H1 (cell line): ENCODE data around the gene OR2AE1. TPM values are rescaled to one million over a fixed set of nuclear protein-coding genes. Genes with fewer than 3 reads are reported as not detected.
"Not testable (repeated sequence)": the region's sequence is repeated elsewhere in the genome, so short reads cannot be mapped to it uniquely, and the experiment has no call there.

Experiments used
- CTCF ChIA-PET: fragments of 300-600 bp; sonication (Branson Sonifier 250); formaldehyde crosslinking; loops from one replicate; lab custom pipeline; 2021; ENCODE audit not compliant: partially characterized antibody; lab: Charles Lee
- POLR2A ChIA-PET: fragments of 300-600 bp; sonication (Branson Sonifier 250); formaldehyde crosslinking; loops from one replicate; lab custom pipeline; 2021; ENCODE audit warnings: inconsistent platforms; ENCODE audit not compliant: partially characterized antibody; lab: Charles Lee
- DNase-seq, 2 experiments: peaks; one replicate each; pipeline versions ENCODE4 v3.0.0 to v3.0.0-alpha.2; 2010 to 2022; ENCODE audit warnings: low spot score in 2 of 2, low read depth in 1 of 2, mixed read lengths in 1 of 2
- FAIRE-seq: peaks from 2 replicates; lab custom pipeline; 2011; peaks lifted over from hg19 to GRCh38; lab: Jason Lieb, UNC
- H2AFZ ChIP-seq: 2 replicates; pipeline ENCODE4 v1.8.1; 2012; ENCODE audit warnings: low read length, inconsistent platforms
- H2AK5ac ChIP-seq: 2 replicates; pipeline ENCODE4 v1.6.1; 2013; ENCODE audit warnings: low read depth, low read length
- H2BK120ac ChIP-seq: replicated peaks from 2 replicates; pipeline ENCODE3; 2013; ENCODE audit warnings: low read depth, low read length, inconsistent platforms
- H2BK12ac ChIP-seq: 2 replicates; pipeline ENCODE4 v1.6.1; 2013; ENCODE audit warnings: low read depth, low read length
- H2BK15ac ChIP-seq: 2 replicates; pipeline ENCODE4 v1.6.1; 2013; ENCODE audit warnings: low read length
- H2BK20ac ChIP-seq: 2 replicates; pipeline ENCODE4 v1.6.1; 2013; ENCODE audit warnings: low read length
- H2BK5ac ChIP-seq: 2 replicates; pipeline ENCODE4 v1.6.1; 2013; ENCODE audit warnings: low read depth, low read length
- H3K14ac ChIP-seq: 2 replicates; pipeline ENCODE4 v1.6.1; 2013; ENCODE audit warnings: inconsistent platforms; ENCODE audit not compliant: insufficient read length
- H3K18ac ChIP-seq: 2 replicates; pipeline ENCODE4 v1.6.1; 2013; ENCODE audit warnings: low read length; ENCODE audit errors: extremely low read depth
- H3K23ac ChIP-seq: 2 replicates; pipeline ENCODE4 v1.6.1; 2013; ENCODE audit warnings: inconsistent platforms; ENCODE audit not compliant: insufficient read length
- H3K23me2 ChIP-seq: 2 replicates; pipeline ENCODE4 v1.6.1; 2013; ENCODE audit warnings: low read depth, low read length
- H3K27ac ChIP-seq: 2 replicates; pipeline ENCODE4 v1.6.1; 2011; ENCODE audit warnings: low read depth, low read length, inconsistent platforms
- H3K27me3 ChIP-seq, 4 experiments: replicated peaks in 1 of 4; 1 replicate in 1 of 4; 2 replicates in 3 of 4; pipeline versions ENCODE4 v1.6.1 to v1.8.1; 2011 to 2013; ENCODE audit warnings: low read length in 3 of 4, mild to moderate bottlenecking in 3 of 4, inconsistent platforms in 2 of 4, mixed read lengths in 2 of 4, moderate library complexity in 1 of 4; ENCODE audit not compliant: control insufficient read depth in 3 of 4, insufficient read depth in 3 of 4; ENCODE audit errors: extremely low read depth in 1 of 4
- H3K36me3 ChIP-seq, 4 experiments: 2 replicates each; pipeline versions ENCODE4 v1.6.1 to v1.8.1; 2011 to 2013; ENCODE audit warnings: mild to moderate bottlenecking in 4 of 4, low read length in 3 of 4, moderate library complexity in 2 of 4, control low read depth in 1 of 4, inconsistent platforms in 1 of 4; ENCODE audit not compliant: insufficient read depth in 4 of 4, control insufficient read depth in 2 of 4
- H3K4ac ChIP-seq: replicated peaks from 2 replicates; pipeline ENCODE3; 2013; ENCODE audit warnings: low read length, low read depth, mixed read lengths, inconsistent platforms; ENCODE audit not compliant: insufficient read length
- H3K4me1 ChIP-seq, 4 experiments: replicated peaks in 1 of 4; 1 replicate in 1 of 4; 2 replicates in 3 of 4; pipeline versions ENCODE4 v1.6.1 to v1.8.1; 2011 to 2013; ENCODE audit warnings: low read length in 3 of 4, inconsistent platforms in 2 of 4, mixed read lengths in 1 of 4; ENCODE audit not compliant: insufficient read depth in 4 of 4, control insufficient read depth in 3 of 4
- H3K4me2 ChIP-seq, 2 experiments: 2 replicates each; pipeline versions ENCODE4 v1.6.1 to v1.8.1; 2011 to 2013; ENCODE audit warnings: low read depth in 2 of 2, low read length in 2 of 2, control low read depth in 1 of 2, inconsistent platforms in 1 of 2, mild to moderate bottlenecking in 1 of 2; ENCODE audit not compliant: insufficient read depth in 1 of 2
- H3K4me3 ChIP-seq, 4 experiments: fragments of 200-600, 300-600 bp in 1 of 4; sonication (generic), shearing (Covaris generic), sonication (Bioruptor Twin) in 1 of 4; 2 replicates each; pipeline versions ENCODE4 v1.5.1 to v1.8.1; 2011 to 2016; ENCODE audit warnings: low read length in 4 of 4, low read depth in 3 of 4, control low read depth in 2 of 4, inconsistent platforms in 2 of 4, mild to moderate bottlenecking in 2 of 4, mixed read lengths in 1 of 4, moderate library complexity in 1 of 4; ENCODE audit not compliant: insufficient read depth in 2 of 4; ENCODE audit errors: extremely low read depth in 1 of 4
- H3K56ac ChIP-seq: replicated peaks from 2 replicates; pipeline ENCODE3; 2013; ENCODE audit warnings: low read depth, mild to moderate bottlenecking, mixed read lengths, low read length, inconsistent platforms; ENCODE audit not compliant: insufficient read length
- H3K79me1 ChIP-seq: 2 replicates; pipeline ENCODE4 v1.6.1; 2013; ENCODE audit warnings: low read depth, low read length, control low read depth
- H3K79me2 ChIP-seq, 2 experiments: 2 replicates each; pipeline versions ENCODE4 v1.6.1 to v1.8.1; 2012 to 2013; ENCODE audit warnings: low read length in 2 of 2, mild to moderate bottlenecking in 2 of 2, inconsistent platforms in 1 of 2; ENCODE audit not compliant: insufficient read depth in 2 of 2, control insufficient read depth in 1 of 2
- H3K9ac ChIP-seq, 4 experiments: replicated peaks in 1 of 4; 1 replicate in 1 of 4; 2 replicates in 3 of 4; pipeline versions ENCODE4 v1.6.1 to v1.8.1; 2011 to 2013; ENCODE audit warnings: low read depth in 3 of 4, low read length in 3 of 4, control low read depth in 2 of 4, mild to moderate bottlenecking in 2 of 4, moderate library complexity in 2 of 4, inconsistent platforms in 1 of 4; ENCODE audit errors: extremely low read depth in 1 of 4
- H3K9me3 ChIP-seq, 2 experiments: 2 replicates each; pipeline versions ENCODE4 v1.6.1 to v1.8.1; 2012 to 2013; ENCODE audit warnings: mild to moderate bottlenecking in 2 of 2, moderate library complexity in 2 of 2, control low read depth in 1 of 2, inconsistent platforms in 1 of 2, low read depth in 1 of 2, low read length in 1 of 2, mixed read lengths in 1 of 2; ENCODE audit not compliant: insufficient read depth in 2 of 2
- H4K20me1 ChIP-seq, 2 experiments: replicated peaks in 1 of 2; 2 replicates each; pipeline versions ENCODE3 to v1.8.1; 2011 to 2013; ENCODE audit warnings: inconsistent platforms in 2 of 2, low read length in 2 of 2, mild to moderate bottlenecking in 1 of 2; ENCODE audit not compliant: insufficient read depth in 2 of 2, control insufficient read depth in 1 of 2
- H4K5ac ChIP-seq: 2 replicates; pipeline ENCODE4 v1.6.1; 2013; ENCODE audit warnings: low read length, low read depth, mixed read lengths, inconsistent platforms; ENCODE audit not compliant: insufficient read length
- H4K8ac ChIP-seq: 2 replicates; pipeline ENCODE4 v1.8.0; 2013; ENCODE audit warnings: mild to moderate bottlenecking, moderate library complexity, low read length, inconsistent platforms; ENCODE audit not compliant: insufficient read depth; ENCODE audit errors: extremely low read depth
- H4K91ac ChIP-seq: replicated peaks from 2 replicates; pipeline ENCODE3; 2013; ENCODE audit warnings: low read length, mixed read lengths, inconsistent platforms; ENCODE audit not compliant: insufficient read length
- WGBS, 2 experiments: shearing (Covaris generic) in 1 of 2; methylation state at CpG; one replicate each; pipeline versions ENCODE4 v1.1.6 to v1.1.7; 2013 to 2015; ENCODE audit warnings: low lambda C conversion rate in 2 of 2, mixed read lengths in 2 of 2, inconsistent platforms in 1 of 2, low coverage in 1 of 2, missing lambda C conversion rate in 1 of 2; ENCODE audit not compliant: insufficient replicate concordance in 2 of 2, insufficient coverage in 1 of 2, insufficient read length in 1 of 2; ENCODE audit errors: extremely low coverage in 1 of 2, missing lambda C conversion rate in 1 of 2; 5-methylcytosine and 5-hydroxymethylcytosine counted together
- polyA plus RNA-seq, 7 experiments: library from polyadenylated mRNA; depleted of rRNA in 3 of 7; stranded (reverse) in 5 of 7; unstranded in 2 of 7; fragments of >200 nt in 5 of 7; fragments of 200-250 nt in 2 of 7; gene quantifications; 1 replicate in 5 of 7; 2 replicates in 1 of 7; 4 replicates in 1 of 7; pipeline versions ENCODE4 v1.2.1 to v1.2.3, GENCODE V29; 2011 to 2013; ENCODE audit warnings: missing spikeins in 2 of 7, mixed read lengths in 2 of 7
- total RNA-seq: library from RNA; stranded (reverse); fragmentation: NEBNext Ultra II Directional; extraction: Animal tissue kit (Norgen Biotek cat#: 25700); gene quantifications from 2 replicates; pipeline ENCODE4 v1.2.1, GENCODE V29; 2021

OR2AE1 gene
- total and polyA plus RNA-seq, 2 of the 8 experiments (the other 6 are each of a cell fraction or from before 2014, with no cell fraction given) = not detected

GRCh38 chr7:99888366-99888765, 11.5 kb upstream of the OR2AE1 start:
- H3K23me2 ChIP-seq, H3K14ac ChIP-seq, H3K18ac ChIP-seq, POLR2A ChIA-PET, H3K23ac ChIP-seq, H2BK20ac ChIP-seq, H3K4ac ChIP-seq, H4K5ac ChIP-seq, H3K79me2 ChIP-seq, FAIRE-seq, H3K27ac ChIP-seq, H3K4me2 ChIP-seq, H3K9ac ChIP-seq, DNase-seq, H2BK15ac ChIP-seq, H2BK120ac ChIP-seq, H4K8ac ChIP-seq, H3K27me3 ChIP-seq, H3K4me1 ChIP-seq, H3K36me3 ChIP-seq, H3K4me3 ChIP-seq, CTCF ChIA-PET, H2AFZ ChIP-seq, H3K79me1 ChIP-seq, H2AK5ac ChIP-seq, H3K56ac ChIP-seq, H2BK5ac ChIP-seq, H2BK12ac ChIP-seq, H4K20me1 ChIP-seq, H4K91ac ChIP-seq: not testable (repeated sequence)
- 83% methylated on average over 8 of the region's 29 CpGs; no CpG with 5 or more reads in 1 of the 2 experiments for WGBS, 2 experiments
- H3K9me3 ChIP-seq = peaks cover 0 to 15% of the 10 kb centered on the region in 2 experiments; a peak in 2 of 4 replicates
